ENCODE measurements around the gene TRAF1. TPM values are rescaled to one million over a fixed set of nuclear protein-coding genes. Genes with fewer than 3 reads are reported as not detected.

Gene TRAF1
- total RNA-seq, 1 experiment from 2014 or later: 1.4 TPM

DNA sequence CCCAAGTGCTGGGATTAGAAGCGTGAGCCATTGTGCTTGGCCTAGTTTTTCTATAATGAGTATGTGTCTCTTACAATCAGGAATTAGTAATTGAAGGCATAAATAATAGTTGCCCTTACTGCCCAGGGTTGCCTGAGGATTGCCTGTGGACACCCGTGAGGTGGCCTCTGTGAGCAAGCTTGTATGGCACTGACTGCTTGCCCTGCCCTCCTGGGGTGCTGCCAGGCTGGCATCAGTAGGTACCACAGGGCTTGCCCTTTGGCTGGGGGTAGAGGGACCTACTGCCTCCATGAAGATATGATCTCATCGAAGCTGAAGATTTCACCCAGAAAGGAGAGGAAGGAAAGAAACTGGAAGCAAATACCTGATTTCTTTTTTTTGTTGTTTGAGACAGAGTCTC, 25.8 kb downstream of the TRAF1 start:
- no CpG with 5 or more reads among the region's 3 CpGs for WGBS (ENCODE audit: extremely low coverage, insufficient read length, low lambda C conversion rate)
- Mint-ChIP-seq H3K27ac (no peak overlapping the region; a peak in 1 of 7 replicates), H3K4me3 (no peak overlapping the region), H3K9me3 (no peaks in the 10 kb centered on the region), H3K27me3 (ENCODE audit: low read depth) (0 out of 2 replicates have a peak, but pooled peaks cover 1% of the 10 kb centered on the region), H3K36me3 (ENCODE audit: insufficient read depth in 1 of 3, low read depth in 3 of 3) (0 out of 7 replicates have a peak, but pooled peaks cover 0 to 2% (median 0%) of the 10 kb centered on the region in 3 experiments), H3K4me1 (peaks cover 0 to 9% of the 10 kb centered on the region in 2 experiments; a peak in 3 of 4 replicates)
- no peak overlapping the region for H3K4me2 ChIP-seq (ENCODE audit: insufficient read depth, insufficient read length, low read length)
- no peak overlapping the region for H2AK5ac ChIP-seq (ENCODE audit: insufficient read length, low read length)
- no peak overlapping the region for H3K18ac ChIP-seq (ENCODE audit: insufficient read length, low read depth, low read length)
- no peak overlapping the region for H4K8ac ChIP-seq (replicated peaks; ENCODE audit: insufficient read length, low read depth, low read length)
- no peaks in the 10 kb centered on the region for H3K79me1 ChIP-seq (ENCODE audit: insufficient read depth, low read depth, low read length, poor library complexity, severe bottlenecking)
- no peak overlapping the region for H3K23ac ChIP-seq (ENCODE audit: insufficient read length, low read depth, low read length)
- no peak for DNase-seq
- H3K4ac ChIP-seq (ENCODE audit: low read depth, low read length): no peak overlapping the region
- H2BK12ac ChIP-seq (ENCODE audit: insufficient read length, low read depth, low read length): no peak overlapping the region
- H3K27ac ChIP-seq (ENCODE audit: insufficient read length, low read depth, low read length): no peak overlapping the region
- H3K9ac ChIP-seq (ENCODE audit: extremely low read depth, insufficient read length, low read length): no peak overlapping the region
- no peak overlapping the region for H3K56ac ChIP-seq (ENCODE audit: insufficient read length, low read depth, low read length)
- TF ChIP-seq, protein P1, sequence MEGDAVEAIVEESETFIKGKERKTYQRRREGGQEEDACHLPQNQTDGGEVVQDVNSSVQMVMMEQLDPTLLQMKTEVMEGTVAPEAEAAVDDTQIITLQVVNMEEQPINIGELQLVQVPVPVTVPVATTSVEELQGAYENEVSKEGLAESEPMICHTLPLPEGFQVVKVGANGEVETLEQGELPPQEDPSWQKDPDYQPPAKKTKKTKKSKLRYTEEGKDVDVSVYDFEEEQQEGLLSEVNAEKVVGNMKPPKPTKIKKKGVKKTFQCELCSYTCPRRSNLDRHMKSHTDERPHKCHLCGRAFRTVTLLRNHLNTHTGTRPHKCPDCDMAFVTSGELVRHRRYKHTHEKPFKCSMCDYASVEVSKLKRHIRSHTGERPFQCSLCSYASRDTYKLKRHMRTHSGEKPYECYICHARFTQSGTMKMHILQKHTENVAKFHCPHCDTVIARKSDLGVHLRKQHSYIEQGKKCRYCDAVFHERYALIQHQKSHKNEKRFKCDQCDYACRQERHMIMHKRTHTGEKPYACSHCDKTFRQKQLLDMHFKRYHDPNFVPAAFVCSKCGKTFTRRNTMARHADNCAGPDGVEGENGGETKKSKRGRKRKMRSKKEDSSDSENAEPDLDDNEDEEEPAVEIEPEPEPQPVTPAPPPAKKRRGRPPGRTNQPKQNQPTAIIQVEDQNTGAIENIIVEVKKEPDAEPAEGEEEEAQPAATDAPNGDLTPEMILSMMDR (conservative IDR thresholded peaks at IDR 0.05): no peak
- H3K4me1 ChIP-seq (ENCODE audit: insufficient read depth, low read length): no peaks in the 10 kb centered on the region
- no peak overlapping the region for H2BK20ac ChIP-seq (ENCODE audit: low read depth, low read length, poor library complexity, severe bottlenecking)
- no peaks in the 10 kb centered on the region for H3K23me2 ChIP-seq (ENCODE audit: insufficient read length, low read depth, low read length, poor library complexity, severe bottlenecking)
- no peaks in the 10 kb centered on the region for H3K27me3 ChIP-seq (ENCODE audit: insufficient read depth, low read length)
- H2AFZ ChIP-seq (ENCODE audit: low read length): no peak overlapping the region
- no peaks in the 10 kb centered on the region for H3K9me3 ChIP-seq (ENCODE audit: control insufficient read depth, low read depth, low read length)
- no peak overlapping the region for H2BK15ac ChIP-seq (ENCODE audit: low read depth, low read length)
- no peak overlapping the region for H4K5ac ChIP-seq (ENCODE audit: insufficient read length, low read depth, low read length)
- no peak overlapping the region for H3T11ph ChIP-seq (ENCODE audit: low read length)
- no peaks in the 10 kb centered on the region for H3K79me2 ChIP-seq (ENCODE audit: insufficient read depth, low read length)
- H3K14ac ChIP-seq (ENCODE audit: insufficient read depth, low read length): no peak overlapping the region
- H4K20me1 ChIP-seq (ENCODE audit: control insufficient read depth, insufficient read depth, insufficient read length): no peaks in the 10 kb centered on the region
- H2BK120ac ChIP-seq (ENCODE audit: low read depth, low read length, poor library complexity, severe bottlenecking): no peak overlapping the region
- H4K91ac ChIP-seq (ENCODE audit: insufficient read length, low read depth, low read length): no peak overlapping the region
- no peak overlapping the region for H2BK5ac ChIP-seq (ENCODE audit: insufficient read length, low read length)
